D721Med (cell line): ENCODE data around the gene AQP1.

Experiments
- DNase-seq: peaks from one replicate; pipeline ENCODE4 v3.0.0; 2011; ENCODE audit warnings: low spot score; ENCODE audit not compliant: insufficient read length
- FAIRE-seq: peaks from 2 replicates; lab custom pipeline; 2011; peaks lifted over from hg19 to GRCh38; lab: Jason Lieb, UNC
- TF ChIP-seq, protein P1 (sequence below): IDR thresholded peaks from 2 replicates; pipeline ENCODE4 v1.5.1; 2012; ENCODE audit warnings: mild to moderate bottlenecking, control low read depth; ENCODE audit not compliant: insufficient read depth; ENCODE audit errors: missing control alignments

The AQP1 gene

GRCh38 chr7:30932562-30932961, 20.9 kb downstream of the AQP1 start:
- TF ChIP-seq, protein P1, sequence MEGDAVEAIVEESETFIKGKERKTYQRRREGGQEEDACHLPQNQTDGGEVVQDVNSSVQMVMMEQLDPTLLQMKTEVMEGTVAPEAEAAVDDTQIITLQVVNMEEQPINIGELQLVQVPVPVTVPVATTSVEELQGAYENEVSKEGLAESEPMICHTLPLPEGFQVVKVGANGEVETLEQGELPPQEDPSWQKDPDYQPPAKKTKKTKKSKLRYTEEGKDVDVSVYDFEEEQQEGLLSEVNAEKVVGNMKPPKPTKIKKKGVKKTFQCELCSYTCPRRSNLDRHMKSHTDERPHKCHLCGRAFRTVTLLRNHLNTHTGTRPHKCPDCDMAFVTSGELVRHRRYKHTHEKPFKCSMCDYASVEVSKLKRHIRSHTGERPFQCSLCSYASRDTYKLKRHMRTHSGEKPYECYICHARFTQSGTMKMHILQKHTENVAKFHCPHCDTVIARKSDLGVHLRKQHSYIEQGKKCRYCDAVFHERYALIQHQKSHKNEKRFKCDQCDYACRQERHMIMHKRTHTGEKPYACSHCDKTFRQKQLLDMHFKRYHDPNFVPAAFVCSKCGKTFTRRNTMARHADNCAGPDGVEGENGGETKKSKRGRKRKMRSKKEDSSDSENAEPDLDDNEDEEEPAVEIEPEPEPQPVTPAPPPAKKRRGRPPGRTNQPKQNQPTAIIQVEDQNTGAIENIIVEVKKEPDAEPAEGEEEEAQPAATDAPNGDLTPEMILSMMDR = no peak
- FAIRE-seq (no peak), DNase-seq (no peak)

- FAIRE-seq = no peak
- TF ChIP-seq, protein P1 = peak; percentile 12
- peak; percentile 41 for DNase-seq
Measured at GRCh38 chr7:30933124-30933974, 21.7 kb downstream of the AQP1 start.

DNA sequence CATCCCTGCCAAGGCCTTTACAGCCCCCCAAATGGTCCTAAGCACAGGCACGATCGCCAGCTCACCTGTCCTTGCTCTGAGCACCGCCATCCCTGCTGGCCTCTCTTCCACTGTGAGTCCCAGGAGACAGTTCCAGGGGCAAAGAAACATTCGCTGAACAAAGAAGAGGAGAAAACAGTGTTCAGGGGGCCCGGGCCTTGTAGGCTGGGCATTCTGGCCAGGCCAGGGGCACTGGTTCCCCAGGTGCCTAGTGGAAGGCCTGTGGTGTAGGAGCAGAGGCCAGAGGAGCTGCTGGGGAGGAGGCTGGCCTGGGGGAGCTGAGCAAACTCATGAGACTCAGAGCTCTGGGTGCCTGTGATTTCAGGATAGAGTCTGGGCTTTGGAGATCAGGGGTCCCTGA, 22.6 kb downstream of the AQP1 start:
- TF ChIP-seq, protein P1 = no peak
- no peak for FAIRE-seq

DNA sequence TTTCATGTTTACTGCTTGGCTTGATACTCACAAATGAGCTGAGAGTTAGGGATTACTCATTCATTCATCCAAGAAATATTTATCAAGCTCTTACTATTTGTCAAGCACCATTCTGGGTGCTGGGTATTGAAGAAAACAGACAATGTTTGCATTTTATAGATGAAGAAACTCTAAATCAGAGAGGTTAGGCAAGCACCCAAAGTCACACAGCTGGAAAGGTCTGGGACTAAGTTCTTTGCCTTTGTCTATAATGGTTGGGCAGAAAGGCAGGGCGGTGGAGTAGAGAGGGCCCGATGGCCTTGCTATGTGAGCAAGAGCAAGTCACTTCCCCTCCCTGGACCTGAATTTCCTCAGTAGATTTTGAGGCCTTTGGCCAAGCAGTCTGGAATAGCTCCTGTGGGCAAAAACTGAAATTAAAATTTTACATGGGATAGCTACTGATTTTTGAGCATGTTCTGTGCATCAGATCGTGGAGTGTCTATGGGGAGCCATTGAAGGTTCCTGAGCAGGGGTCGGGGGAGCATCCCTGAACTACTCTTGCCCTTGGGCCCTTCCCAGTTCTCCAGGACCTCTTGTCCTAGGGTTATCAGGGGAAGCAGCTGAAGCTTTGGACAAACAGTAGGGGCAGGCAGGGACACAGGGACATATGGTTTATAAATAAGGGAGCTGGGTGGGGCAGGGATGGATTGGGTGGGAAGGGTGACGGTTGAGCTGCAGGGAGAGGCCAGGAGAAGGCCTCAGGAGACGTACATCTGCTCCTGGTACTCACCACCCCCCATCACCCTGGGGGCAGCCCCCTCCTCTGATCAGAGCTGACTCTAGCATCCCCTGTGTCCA, 23.3 kb downstream of the AQP1 start:
- DNase-seq (peak; percentile 8), FAIRE-seq (no peak)
- TF ChIP-seq, protein P1 = no peak

More for the DNA sequence above, 22.6 kb downstream of the AQP1 start:
- peak; percentile 10 for DNase-seq

DNA sequence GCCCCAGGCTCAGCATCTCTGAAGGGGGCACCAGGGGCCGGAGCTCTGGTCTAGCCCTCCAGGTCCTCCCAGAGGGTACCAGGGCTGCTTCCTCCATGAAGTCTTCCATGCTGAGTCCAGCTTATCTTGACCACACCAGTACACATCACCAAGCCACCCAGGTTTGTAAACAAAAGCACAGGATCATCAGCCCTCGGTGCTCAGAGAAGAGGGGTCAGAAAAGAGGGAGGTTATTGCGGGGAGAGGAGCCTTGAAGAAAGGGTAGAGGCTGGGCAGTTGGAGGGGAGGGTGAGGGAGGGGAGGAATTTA, 23.9 kb downstream of the AQP1 start:
- DNase-seq = peak; percentile 9
- no peak for FAIRE-seq
- TF ChIP-seq, protein P1 = no peak

- FAIRE-seq = no peak
- TF ChIP-seq, protein P1 = no peak
- peak; percentile 6 for DNase-seq
Measured at GRCh38 chr7:30936650-30937245, 25.1 kb downstream of the AQP1 start.
